ENCODE data around the gene SPAG6. TPM values are rescaled to one million over a fixed set of nuclear protein-coding genes. Genes with fewer than 3 reads are reported as not detected.

Gene SPAG6
- total RNA-seq, 4 donors from 2014 or later, result not detected

GRCh38 chr10:22370320-22370719 is 25.0 kb downstream of the SPAG6 start:
- DNase-seq (ENCODE audit: low spot score in 2 of 2), result no peak
- no peak for TF ChIP-seq EP300 (IDR thresholded peaks at IDR 0.05)
- no peak for TF ChIP-seq CTCF (IDR thresholded peaks at IDR 0.05)
- TF ChIP-seq POLR2A (IDR thresholded peaks at IDR 0.05), result no peak
- no peaks in the 10 kb centered on the region for H3K36me3 ChIP-seq
- no peak overlapping the region for H3K27ac ChIP-seq
- H3K4me1 ChIP-seq, result peaks cover 0 to 3% (median 0%) of the 10 kb centered on the region in 4 donors
- peaks cover 0 to 2% of the 10 kb centered on the region in 2 donors for H3K27me3 ChIP-seq
- no peak overlapping the region for H3K4me3 ChIP-seq
- no peaks in the 10 kb centered on the region for H3K9me3 ChIP-seq

GRCh38 chr10:22372298-22372697 is 27.0 kb downstream of the SPAG6 start:
- WGBS, 2 donors, result 81 to 88% methylated on average over 6 of the region's 6 CpGs
- H3K4me1 ChIP-seq, result peaks cover 0 to 3% (median 0%) of the 10 kb centered on the region in 4 donors

GRCh38 chr10:22372917-22373316 is 27.6 kb downstream of the SPAG6 start:
- TF ChIP-seq CTCF (IDR thresholded peaks at IDR 0.05), result no peak
- TF ChIP-seq EP300 (IDR thresholded peaks at IDR 0.05), result no peak
- no peak for TF ChIP-seq POLR2A (IDR thresholded peaks at IDR 0.05)
- Histone ChIP-seq H3K36me3 (no peaks in the 10 kb centered on the region), H3K27ac (no peak overlapping the region), H3K27me3 (no peaks in the 10 kb centered on the region), H3K9me3 (no peaks in the 10 kb centered on the region), H3K4me1 (peaks cover 0 to 3% (median 0%) of the 10 kb centered on the region in 4 donors), H3K4me3 (no peak overlapping the region)
- DNase-seq (ENCODE audit: low spot score in 2 of 2), result no peak
- WGBS, 2 donors, result 48 to 49% methylated on average over 9 of the region's 9 CpGs

More at GRCh38 chr10:22372298-22372697, 27.0 kb downstream of the SPAG6 start:
- no peaks in the 10 kb centered on the region for H3K27me3 ChIP-seq
- H3K27ac ChIP-seq, result no peak overlapping the region
- H3K36me3 ChIP-seq, result no peaks in the 10 kb centered on the region
- DNase-seq (ENCODE audit: low spot score in 2 of 2), result no peak
- TF ChIP-seq EP300 (IDR thresholded peaks at IDR 0.05), result no peak
- TF ChIP-seq POLR2A (IDR thresholded peaks at IDR 0.05), result no peak
- TF ChIP-seq CTCF (IDR thresholded peaks at IDR 0.05), result no peak
- H3K4me3 ChIP-seq, result no peak overlapping the region
- H3K9me3 ChIP-seq, result no peaks in the 10 kb centered on the region

- Histone ChIP-seq H3K4me1 (peaks cover 0 to 3% (median 0%) of the 10 kb centered on the region in 4 donors), H3K36me3 (no peaks in the 10 kb centered on the region), H3K27ac (no peak overlapping the region), H3K4me3 (no peak overlapping the region), H3K9me3 (no peaks in the 10 kb centered on the region), H3K27me3 (no peaks in the 10 kb centered on the region)
- WGBS, 2 donors, result 82 to 87% methylated on average over 3 of the region's 3 CpGs
- no peak for DNase-seq (ENCODE audit: low spot score in 2 of 2)
- TF ChIP-seq CTCF (IDR thresholded peaks at IDR 0.05) (no peak), EP300 (IDR thresholded peaks at IDR 0.05) (no peak), POLR2A (IDR thresholded peaks at IDR 0.05) (no peak)
Measured at GRCh38 chr10:22374489-22375126, 29.3 kb downstream of the SPAG6 start.

GRCh38 chr10:22379059-22379458 is 33.8 kb downstream of the SPAG6 start:
- H3K27me3 ChIP-seq, result no peaks in the 10 kb centered on the region
- 72 to 78% methylated on average over 3 of the region's 3 CpGs for WGBS, 2 donors
- no peak overlapping the region for H3K4me3 ChIP-seq
- TF ChIP-seq CTCF (IDR thresholded peaks at IDR 0.05) (no peak), EP300 (IDR thresholded peaks at IDR 0.05) (no peak), POLR2A (IDR thresholded peaks at IDR 0.05) (no peak)
- H3K4me1 ChIP-seq, result no peaks in the 10 kb centered on the region
- H3K27ac ChIP-seq, result no peak overlapping the region
- no peaks in the 10 kb centered on the region for H3K9me3 ChIP-seq
- no peak for DNase-seq (ENCODE audit: low spot score in 2 of 2)
- H3K36me3 ChIP-seq, result no peaks in the 10 kb centered on the region

Data from tibial nerve (tissue), 4 donors.